Measurements from ENCODE around the gene DGKB. TPM values are rescaled to one million over a fixed set of nuclear protein-coding genes. Genes with fewer than 3 reads are reported as not detected.

The DGKB gene
- polyA plus RNA-seq, 2 of the 4 experiments (the other 2 are of a cell fraction), result 0.01 TPM; not detected in 1

DNA sequence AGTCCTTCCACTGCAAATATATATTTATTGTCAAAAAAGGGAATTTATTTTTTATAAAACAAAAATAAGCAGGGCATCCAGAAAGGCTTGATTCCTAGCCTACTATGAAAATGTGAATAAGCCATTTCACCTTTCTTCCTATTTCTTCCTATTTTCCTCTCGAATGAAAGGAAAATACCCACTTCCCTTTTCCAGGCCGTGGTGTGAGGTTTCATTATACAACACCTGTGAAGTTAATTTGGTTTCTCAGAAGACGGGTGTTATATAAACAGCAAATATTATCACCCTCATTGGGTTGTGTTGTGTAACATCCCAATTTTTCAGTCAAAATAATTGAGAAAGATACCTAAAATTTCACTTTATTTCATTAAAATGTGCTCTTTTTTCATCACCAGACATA lies 214.3 kb downstream of the DGKB start:
- DNase-seq (ENCODE audit: low read depth in 1 of 2, low spot score in 1 of 2), result no peak
- ChIA-PET POLR2A (no interaction called here), CTCF (interaction anchor here (1.5 kb wide), 1 partner anchor 1407 kb away, joined by 5 read pairs; no protein-coding TSS in a partner anchor)
- 8% methylated on average over 3 of the region's 3 CpGs for WGBS (ENCODE audit: missing lambda C conversion rate)
- Histone ChIP-seq H3K9me3 (no peaks in the 10 kb centered on the region), H3K4me3 (no peak overlapping the region), H3K4me1 (no peaks in the 10 kb centered on the region), H3K27ac (no peak overlapping the region), H3K4me2 (peak overlapping the region; percentile 9; the same call in 1 of the 3 replicates)
- TF ChIP-seq ZNF302 (CRISPR knock-in tag; IDR thresholded peaks at IDR 0.05) (no peak), HOXB5 (CRISPR knock-in tag; IDR thresholded peaks at IDR 0.05) (no peak), FOSB (CRISPR knock-in tag; IDR thresholded peaks at IDR 0.05) (no peak), RFX5 (IDR thresholded peaks at IDR 0.05) (no peak), MAZ (IDR thresholded peaks at IDR 0.05; ENCODE audit: borderline replicate concordance, low read depth, low read length) (no peak), CHD2 (IDR thresholded peaks at IDR 0.05; ENCODE audit: low read length, partially characterized antibody) (no peak), HOXB13 (CRISPR knock-in tag; IDR thresholded peaks at IDR 0.05; ENCODE audit: low read depth) (no peak), EP300 (IDR thresholded peaks at IDR 0.05) (no peak), SMC3 (IDR thresholded peaks at IDR 0.05) (no peak)
- TF ChIP-seq, protein P1, sequence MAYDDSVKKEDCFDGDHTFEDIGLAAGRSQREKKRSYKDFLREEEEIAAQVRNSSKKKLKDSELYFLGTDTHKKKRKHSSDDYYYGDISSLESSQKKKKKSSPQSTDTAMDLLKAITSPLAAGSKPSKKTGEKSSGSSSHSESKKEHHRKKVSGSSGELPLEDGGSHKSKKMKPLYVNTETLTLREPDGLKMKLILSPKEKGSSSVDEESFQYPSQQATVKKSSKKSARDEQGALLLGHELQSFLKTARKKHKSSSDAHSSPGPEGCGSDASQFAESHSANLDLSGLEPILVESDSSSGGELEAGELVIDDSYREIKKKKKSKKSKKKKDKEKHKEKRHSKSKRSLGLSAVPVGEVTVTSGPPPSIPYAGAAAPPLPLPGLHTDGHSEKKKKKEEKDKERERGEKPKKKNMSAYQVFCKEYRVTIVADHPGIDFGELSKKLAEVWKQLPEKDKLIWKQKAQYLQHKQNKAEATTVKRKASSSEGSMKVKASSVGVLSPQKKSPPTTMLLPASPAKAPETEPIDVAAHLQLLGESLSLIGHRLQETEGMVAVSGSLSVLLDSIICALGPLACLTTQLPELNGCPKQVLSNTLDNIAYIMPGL (CRISPR knock-in tag; IDR thresholded peaks at IDR 0.05; ENCODE audit: borderline replicate concordance), result no peak
- no peak for ATAC-seq
- FAIRE-seq, result no peak

DNA sequence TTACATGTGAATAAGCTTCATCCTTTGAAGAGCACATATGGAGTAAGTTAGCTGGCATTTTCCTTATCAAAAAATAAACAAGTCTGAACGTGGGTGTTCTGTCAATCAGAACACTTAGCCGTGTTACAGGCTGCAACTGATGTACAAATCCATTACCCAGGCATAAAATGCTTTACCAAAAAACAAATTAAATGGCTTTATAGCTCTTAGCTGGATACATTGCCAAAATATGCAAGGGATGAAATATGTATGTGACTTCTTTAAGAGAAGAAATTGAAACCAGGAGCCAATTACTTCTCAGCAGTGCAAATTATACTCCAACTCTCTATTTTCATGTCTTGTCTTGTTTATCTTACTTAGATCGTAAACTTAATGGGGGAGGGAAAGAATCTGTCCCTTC lies 214.8 kb downstream of the DGKB start:
- no peak for FAIRE-seq

More for the DNA sequence above, 214.8 kb downstream of the DGKB start:
- no peaks in the 10 kb centered on the region for H3K9me3 ChIP-seq
- CTCF ChIA-PET, result interaction anchor here (1.2 to 1.5 kb wide), 2 partner anchors 1407 to 1408 kb away, joined by 4 to 5 read pairs; no protein-coding TSS in a partner anchor
- H3K4me1 ChIP-seq, result no peaks in the 10 kb centered on the region
- no peak overlapping the region for H3K4me3 ChIP-seq
- ATAC-seq (no peak), DNase-seq (ENCODE audit: low read depth in 1 of 2, low spot score in 1 of 2) (no peak)
- no peak for TF ChIP-seq NR3C1 (IDR thresholded peaks at IDR 0.05)
- no peak for TF ChIP-seq CBX2 (IDR thresholded peaks at IDR 0.05; ENCODE audit: borderline replicate concordance, low read depth)
- TF ChIP-seq RARB (CRISPR knock-in tag; IDR thresholded peaks at IDR 0.05), result no peak
- no peak for TF ChIP-seq KDM1A (IDR thresholded peaks at IDR 0.05; ENCODE audit: low read depth)
- TF ChIP-seq, protein P2, sequence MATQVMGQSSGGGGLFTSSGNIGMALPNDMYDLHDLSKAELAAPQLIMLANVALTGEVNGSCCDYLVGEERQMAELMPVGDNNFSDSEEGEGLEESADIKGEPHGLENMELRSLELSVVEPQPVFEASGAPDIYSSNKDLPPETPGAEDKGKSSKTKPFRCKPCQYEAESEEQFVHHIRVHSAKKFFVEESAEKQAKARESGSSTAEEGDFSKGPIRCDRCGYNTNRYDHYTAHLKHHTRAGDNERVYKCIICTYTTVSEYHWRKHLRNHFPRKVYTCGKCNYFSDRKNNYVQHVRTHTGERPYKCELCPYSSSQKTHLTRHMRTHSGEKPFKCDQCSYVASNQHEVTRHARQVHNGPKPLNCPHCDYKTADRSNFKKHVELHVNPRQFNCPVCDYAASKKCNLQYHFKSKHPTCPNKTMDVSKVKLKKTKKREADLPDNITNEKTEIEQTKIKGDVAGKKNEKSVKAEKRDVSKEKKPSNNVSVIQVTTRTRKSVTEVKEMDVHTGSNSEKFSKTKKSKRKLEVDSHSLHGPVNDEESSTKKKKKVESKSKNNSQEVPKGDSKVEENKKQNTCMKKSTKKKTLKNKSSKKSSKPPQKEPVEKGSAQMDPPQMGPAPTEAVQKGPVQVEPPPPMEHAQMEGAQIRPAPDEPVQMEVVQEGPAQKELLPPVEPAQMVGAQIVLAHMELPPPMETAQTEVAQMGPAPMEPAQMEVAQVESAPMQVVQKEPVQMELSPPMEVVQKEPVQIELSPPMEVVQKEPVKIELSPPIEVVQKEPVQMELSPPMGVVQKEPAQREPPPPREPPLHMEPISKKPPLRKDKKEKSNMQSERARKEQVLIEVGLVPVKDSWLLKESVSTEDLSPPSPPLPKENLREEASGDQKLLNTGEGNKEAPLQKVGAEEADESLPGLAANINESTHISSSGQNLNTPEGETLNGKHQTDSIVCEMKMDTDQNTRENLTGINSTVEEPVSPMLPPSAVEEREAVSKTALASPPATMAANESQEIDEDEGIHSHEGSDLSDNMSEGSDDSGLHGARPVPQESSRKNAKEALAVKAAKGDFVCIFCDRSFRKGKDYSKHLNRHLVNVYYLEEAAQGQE (IDR thresholded peaks at IDR 0.05), result no peak
- TF ChIP-seq NFE2L2 (conservative IDR thresholded peaks at IDR 0.05; ENCODE audit: low read length), result no peak
- TF ChIP-seq, protein P3, sequence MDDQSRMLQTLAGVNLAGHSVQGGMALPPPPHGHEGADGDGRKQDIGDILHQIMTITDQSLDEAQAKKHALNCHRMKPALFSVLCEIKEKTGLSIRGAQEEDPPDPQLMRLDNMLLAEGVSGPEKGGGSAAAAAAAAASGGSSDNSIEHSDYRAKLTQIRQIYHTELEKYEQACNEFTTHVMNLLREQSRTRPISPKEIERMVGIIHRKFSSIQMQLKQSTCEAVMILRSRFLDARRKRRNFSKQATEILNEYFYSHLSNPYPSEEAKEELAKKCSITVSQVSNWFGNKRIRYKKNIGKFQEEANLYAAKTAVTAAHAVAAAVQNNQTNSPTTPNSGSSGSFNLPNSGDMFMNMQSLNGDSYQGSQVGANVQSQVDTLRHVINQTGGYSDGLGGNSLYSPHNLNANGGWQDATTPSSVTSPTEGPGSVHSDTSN (IDR thresholded peaks at IDR 0.05), result no peak
- TF ChIP-seq CEBPB (IDR thresholded peaks at IDR 0.05), result no peak
- no peak for TF ChIP-seq MAZ (IDR thresholded peaks at IDR 0.05; ENCODE audit: borderline replicate concordance, low read depth, low read length)
- no peak for TF ChIP-seq HDAC2 (IDR thresholded peaks at IDR 0.05)
- TF ChIP-seq, protein P4, sequence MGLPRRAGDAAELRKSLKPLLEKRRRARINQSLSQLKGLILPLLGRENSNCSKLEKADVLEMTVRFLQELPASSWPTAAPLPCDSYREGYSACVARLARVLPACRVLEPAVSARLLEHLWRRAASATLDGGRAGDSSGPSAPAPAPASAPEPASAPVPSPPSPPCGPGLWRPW (IDR thresholded peaks at IDR 0.05), result no peak
- TF ChIP-seq CHD4 (IDR thresholded peaks at IDR 0.05; ENCODE audit: borderline replicate concordance), result no peak
- TF ChIP-seq, protein P5, sequence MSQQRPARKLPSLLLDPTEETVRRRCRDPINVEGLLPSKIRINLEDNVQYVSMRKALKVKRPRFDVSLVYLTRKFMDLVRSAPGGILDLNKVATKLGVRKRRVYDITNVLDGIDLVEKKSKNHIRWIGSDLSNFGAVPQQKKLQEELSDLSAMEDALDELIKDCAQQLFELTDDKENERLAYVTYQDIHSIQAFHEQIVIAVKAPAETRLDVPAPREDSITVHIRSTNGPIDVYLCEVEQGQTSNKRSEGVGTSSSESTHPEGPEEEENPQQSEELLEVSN (IDR thresholded peaks at IDR 0.05; ENCODE audit: borderline replicate concordance, low read depth), result no peak
- no peak for TF ChIP-seq ESRRA (IDR thresholded peaks at IDR 0.05; ENCODE audit: borderline replicate concordance, low read length)
- H3K27ac ChIP-seq, result no peak overlapping the region
- POLR2A ChIA-PET, result no interaction called here
- 11% methylated on average over 3 of the region's 3 CpGs for WGBS (ENCODE audit: missing lambda C conversion rate)
- peak overlapping the region; percentile 9; the same call in 1 of the 3 replicates for H3K4me2 ChIP-seq

Data from A549 (cell line).